HL-60/S4 (cell line): ENCODE results near the gene MROH2A.
"Not testable (repeated sequence)": the region's sequence is repeated elsewhere in the genome, so short reads cannot be mapped to it uniquely, and the experiment has no call there.

Source experiments
- in situ Hi-C: fragments of 300-500 bp; cut with MboI; formaldehyde crosslinking; loops from 2 replicates; pipeline ENCODE4 v1.14.3; 2022; ENCODE audit warnings: low sequenced_read_pairs

The MROH2A gene, protein sequence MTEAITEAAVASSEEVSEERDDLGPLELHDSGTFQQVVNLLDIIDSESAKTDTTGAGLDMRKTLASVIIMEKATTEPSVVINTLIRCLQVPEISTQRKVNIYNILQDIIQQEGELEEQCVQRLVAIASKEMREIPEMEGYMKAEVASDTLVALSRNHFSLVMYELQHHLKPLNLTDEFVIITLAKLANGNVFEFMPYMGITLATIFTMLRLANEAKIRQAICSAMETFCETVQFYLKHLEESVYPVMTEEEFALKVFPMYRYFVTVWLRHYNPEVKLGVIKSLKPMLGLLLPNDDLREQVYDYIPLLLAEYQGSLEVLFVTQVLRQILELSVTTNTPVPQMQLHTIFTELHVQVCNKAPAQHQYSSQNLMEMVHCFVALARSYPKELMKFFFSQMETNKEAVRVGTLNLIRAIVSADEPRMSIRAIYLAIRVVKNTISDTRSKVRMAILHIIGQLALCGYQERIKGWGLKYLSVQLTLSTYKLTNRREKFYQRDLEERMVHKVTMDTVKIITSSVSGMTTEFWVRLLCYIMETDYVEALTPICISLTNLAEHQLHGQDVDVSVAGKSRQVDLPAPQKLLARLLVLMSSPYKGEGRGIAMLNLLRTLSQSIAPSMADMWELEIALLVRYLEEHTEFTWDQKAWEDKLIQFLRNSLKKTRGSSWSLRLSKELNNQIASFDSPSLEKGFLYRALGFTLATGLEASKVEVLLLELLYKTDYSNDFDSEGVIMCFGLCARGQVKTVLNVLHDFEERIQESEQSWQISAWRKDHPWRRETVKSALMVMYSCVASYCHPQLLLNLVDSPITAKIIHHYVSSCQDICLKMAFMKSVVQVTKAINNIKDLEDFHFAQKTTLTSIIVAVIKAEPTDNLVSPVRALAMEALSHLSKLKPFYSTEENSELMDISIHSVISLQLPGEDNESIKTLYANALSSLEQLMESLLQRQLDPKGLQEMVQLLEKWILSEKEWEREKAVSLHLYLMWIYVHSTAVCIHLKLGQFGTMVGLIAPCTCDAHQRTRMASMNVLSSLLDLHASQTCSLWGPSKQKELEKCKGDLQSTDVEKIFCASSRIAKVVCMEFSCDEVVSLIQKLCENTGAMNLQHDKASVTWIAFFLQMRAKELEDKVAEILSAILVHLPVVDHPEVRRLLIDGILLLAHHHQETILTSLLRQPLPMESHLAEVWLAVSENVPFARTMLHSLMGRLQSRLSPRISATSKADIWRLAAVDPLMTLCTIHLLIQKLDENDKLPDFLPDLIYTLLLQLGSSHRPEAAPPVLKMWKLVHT (N-terminal part only)

DNA sequence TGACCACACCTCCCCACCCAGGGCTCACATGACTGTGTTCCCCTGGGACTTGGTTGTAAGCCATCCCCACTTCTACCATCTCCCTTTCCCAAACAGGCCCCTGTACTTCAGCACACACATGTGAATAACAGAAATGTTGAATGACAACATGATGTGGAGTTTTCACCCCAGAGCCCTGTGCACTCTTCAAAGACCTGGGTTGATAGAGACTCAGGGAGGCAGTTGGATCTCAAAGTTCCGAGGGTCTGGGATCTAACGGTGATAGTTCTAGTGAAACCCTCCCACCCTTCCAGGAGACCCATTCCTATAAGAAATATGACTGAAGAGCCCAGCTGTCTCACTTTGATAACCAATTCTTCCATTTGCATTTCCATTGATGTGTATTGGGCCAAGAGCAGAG is at the start of gene MROH2A:
MROH2A (plus strand) TSS at position 301 of the 400 bp plus-strand sequence. CDS start 1,029 bp downstream, outside the sequence.
- in situ Hi-C loops = no loop called here

DNA sequence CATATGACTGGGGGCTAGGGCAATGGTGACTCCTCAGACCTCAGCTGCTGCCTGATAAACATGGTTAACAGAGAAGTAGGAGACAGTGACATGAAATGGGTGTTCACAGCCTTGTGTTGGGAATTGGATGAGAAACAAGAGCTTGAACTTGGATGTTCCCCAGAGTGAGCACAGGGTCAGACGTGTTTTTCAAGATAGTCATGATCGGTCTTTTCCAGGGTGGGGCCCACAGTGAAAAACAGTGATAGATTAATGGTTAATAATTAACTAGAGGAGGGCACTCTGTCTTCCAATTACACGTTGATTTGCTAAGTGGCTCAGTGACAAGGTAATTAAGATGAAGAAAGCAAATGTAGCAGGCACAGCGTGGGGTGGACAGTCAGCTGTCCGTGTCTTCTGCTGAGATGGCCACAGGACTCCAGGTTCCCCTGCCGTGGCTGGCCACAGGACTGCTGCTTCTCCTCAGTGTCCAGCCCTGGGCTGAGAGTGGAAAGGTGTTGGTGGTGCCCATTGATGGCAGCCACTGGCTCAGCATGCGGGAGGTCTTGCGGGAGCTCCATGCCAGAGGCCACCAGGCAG is 49.3 kb upstream of the MROH2A start, which contains the start of gene UGT1A3:
UGT1A3 (plus strand) TSS at position 320 of the 579 bp plus-strand sequence; CDS start at position 405, 85 bp downstream.
- in situ Hi-C loops = no loop called here

DNA sequence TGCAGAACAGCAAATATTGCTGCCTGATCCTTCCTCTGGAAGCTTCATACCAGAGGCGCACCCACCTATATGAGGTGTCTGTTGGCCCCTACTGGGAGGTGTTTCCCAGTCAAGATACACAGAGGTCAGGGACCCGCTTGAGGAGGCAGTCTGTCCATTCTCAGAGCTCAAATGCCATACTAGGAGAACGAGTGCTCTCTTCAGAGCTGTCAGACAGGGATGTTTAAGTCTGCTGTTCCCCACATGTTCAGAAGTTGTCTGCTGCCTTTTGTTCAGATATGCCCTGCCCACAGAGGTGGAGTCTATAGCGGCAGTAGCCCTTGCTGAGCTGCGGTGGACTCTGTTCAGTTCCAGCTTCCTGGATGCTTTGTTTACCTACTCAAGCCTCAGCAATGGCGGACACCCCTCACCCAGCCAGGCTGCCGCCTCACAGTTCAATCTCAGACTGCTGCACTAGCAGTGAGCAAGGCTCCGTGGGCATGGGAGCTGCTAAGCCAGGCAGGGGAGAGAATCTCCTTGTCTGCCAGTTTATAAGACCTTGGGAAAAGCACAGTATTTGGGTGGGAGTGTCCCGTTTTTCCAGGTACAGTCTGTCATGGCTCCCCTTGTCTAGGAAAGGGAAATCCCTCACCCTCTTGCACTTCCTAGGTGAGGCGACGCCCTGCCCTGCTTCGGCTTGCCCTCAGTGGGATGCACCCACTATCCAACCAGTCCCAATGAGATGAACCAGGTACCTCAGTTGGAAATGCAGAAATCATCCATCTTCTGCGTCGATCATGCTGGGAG is 41.1 kb upstream of the MROH2A start:
- in situ Hi-C loops = not testable (repeated sequence)

DNA sequence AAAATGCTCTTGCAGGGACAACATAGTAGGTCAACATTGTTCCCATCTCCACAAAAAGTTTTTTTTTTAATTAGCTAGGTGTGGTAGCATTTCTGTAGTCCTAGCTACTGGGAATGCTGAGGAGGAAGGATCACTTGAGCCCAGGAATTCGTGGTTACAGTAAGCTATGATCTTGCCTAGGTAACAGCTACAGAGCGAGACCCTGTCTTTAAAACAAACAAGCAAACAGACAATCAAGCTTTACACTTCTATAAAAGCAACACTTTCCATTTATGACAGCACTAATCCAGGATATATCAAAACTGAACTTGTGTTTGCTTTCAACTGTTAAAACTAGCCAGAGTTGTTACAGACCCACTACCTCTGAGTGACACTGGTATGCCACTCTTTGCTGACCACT is 37.3 kb upstream of the MROH2A start:
- in situ Hi-C loops = no loop called here

DNA sequence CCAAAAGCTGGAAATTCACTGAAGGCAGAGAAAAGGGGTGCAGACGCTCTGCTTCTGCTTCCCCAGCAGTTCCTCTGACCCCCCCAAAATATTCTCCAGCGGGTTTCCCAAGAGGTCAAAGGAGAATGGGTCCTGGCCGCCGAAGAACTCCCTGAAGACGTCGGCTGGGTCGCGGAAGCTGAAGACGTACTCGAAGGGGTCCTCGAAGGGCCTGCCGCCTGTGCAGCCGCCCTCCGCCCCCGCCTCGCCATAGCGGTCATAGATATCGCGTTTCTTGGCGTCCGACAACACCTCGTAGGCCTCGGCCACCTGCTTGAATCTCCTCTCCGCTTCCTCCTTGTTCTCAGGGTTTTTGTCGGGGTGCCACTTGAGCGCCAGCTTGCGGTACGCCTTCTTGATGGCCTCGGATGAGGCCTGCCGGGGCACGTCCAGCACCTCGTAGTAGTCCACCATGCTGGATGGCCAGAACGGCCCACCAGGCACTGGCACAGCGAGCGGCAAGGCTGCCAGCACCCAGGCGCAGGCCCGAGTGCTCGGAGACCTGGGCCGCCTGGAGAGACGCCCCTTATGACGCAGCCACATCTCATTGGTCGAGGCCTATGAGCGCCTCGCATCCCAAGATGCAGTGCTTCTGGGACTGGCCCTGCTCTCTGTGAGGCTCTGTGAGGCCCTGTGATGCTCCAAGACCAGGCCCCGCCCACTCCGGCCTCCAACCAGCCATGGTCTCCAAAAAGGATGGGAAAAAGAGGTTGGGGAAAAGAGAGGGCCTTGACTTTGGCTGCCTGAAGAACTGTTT is 34.5 kb upstream of the MROH2A start:
- in situ Hi-C loops = no loop called here

DNA sequence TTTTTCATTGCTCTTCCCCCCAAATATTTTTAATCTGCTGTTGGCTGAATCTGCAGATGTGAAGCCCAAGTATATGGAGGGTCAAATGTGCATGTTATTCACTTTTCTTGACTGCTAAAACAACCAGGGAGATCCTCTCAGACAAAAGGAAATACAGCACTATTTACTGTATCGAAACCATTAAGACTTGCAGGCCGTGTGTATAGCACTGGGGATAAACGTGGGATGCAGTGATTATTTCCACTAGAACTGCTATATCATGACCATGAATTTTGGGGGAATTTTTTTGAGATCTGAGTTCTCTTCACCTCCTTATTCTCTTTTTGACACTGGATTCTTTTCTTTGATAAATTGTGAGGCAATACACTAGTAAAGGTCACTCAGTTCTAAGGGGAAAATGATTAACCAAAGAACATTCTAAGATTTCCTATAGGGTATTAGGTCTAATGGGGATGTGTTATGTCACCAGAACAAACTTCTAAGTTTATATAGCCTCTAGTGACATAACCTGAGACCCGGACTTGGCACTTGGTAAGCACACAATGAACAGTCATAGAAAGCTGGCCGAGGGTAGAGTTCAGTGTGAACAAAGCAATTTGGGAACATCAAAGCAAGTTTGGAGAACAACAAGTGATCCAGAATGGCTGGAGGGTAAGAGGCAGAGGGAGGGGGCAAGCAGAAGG is 32.9 kb upstream of the MROH2A start:
- in situ Hi-C loops = no loop called here

DNA sequence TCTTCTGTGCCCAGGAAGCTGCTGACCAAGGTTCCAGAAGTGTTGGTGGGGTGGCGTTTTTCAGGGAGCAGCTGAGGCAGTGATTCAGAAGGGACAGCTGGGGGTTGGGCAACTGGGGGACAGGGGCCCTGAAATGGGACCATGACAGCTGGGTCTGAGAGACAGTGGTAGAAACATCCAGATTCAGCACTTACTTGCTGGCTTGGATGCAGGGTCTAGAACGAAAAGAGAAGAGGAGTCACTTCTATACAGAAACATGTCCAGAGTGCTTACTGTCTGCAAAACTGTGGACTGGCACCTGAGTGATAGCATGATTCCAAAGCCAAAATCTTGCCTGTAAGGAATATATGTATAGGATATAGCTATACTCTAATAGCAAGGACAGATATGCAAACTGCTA is 32.3 kb upstream of the MROH2A start:
- in situ Hi-C loops = not testable (repeated sequence)

DNA sequence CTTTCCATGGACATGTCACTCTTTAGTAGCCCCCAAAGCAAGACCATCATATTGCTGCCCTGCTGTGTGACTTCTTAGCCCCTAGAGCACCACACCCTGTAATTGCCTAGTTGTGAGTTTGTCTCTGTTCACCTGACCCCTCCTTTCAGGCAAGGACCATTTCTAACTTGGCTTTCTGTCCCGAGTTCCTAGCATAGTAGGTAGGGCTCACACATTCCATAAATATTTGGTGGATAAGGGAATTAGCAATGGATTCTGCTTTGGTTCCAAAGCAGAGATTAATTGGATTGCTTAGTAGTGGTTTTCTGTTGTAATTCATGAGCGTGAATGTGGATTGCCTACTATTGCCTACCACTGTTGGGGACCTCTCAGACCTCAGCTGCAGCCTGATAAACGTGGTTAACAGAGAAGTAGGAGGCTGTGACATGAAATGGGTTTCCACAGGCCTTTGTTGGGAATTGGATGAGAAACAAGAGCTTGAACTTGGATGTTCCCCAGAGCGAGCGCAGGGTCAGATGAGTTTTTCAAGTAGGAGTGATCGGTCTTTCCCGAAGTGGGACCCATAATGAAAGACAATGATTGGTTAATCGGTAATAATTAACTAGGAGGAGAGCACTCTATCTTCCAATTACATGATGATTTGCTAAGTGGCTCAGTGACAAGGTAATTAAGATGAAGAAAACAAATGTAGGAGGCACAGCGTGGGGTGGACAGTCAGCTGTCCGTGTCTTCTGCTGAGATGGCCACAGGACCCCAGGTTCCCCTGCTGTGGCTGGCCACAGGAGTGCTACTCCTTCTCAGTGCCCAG is 31.5 kb upstream of the MROH2A start:
- in situ Hi-C loops = no loop called here

DNA sequence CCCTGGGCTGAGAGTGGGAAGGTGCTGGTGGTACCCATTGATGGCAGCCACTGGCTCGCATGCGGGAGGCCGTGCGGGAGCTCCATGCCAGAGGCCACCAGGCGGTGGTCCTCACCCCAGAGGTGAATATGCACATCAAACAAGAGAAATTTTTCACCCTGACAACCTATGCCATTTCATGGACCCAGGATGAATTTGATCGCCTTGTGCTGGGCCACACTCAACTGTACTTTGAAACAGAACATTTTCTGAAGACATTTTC is 30.9 kb upstream of the MROH2A start:
- in situ Hi-C loops = no loop called here

DNA sequence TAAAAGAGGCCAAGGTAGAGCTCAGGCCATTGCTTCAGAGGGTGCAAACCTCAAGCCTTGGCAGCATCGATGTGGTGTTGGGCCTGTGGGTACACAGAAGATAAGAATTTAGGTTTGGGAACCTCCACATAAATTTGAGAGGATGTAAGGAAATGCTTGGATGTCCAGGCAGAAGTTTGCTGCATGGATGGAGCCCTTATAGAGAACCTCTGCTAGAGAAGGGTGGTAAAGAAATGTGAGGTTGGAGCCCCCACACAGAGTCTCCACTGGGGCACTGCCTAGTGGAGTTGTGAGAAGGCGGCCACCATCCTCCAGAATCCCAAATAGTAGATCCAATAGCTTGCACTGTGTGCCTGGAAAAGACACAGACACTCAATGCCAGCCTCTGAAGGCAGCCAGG is 27.4 kb upstream of the MROH2A start:
- in situ Hi-C loops = not testable (repeated sequence)

DNA sequence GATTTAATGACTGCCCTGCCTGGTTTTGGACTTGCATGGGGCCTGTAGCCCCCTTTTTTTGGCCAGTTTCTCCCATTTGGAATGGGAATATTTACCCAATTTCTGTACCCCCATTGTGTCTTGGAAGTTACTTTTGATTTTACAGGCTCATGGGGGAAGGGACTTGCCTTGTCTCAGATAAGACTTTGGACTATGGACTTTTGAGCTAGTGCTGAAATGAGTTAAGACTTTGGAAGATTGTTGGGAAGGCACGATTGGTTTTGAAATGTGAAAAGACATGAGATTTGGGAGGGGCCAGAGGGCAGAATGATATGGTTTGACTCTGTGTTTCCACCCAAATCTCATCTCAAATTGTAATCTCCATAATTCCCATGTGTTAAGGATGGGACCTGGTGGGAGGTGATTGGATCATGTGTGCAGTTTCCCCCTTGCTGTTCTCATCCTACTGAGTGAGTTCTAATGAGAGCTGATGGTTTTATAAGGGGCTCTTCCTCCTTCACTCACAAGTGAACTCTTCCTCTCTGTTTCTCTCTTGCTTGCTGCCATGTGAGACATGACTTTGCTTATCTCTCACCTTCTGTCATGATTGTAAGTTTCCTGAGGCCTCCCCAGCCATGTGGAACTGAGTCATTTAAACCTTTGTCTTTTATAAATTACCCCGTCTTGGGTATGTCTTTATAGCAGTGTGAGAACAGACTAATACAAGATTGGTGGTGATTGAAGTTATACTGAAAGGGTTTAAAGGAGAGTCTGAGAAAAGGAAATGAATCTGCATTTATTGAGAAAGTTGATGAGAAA is 26.7 kb upstream of the MROH2A start:
- in situ Hi-C loops = not testable (repeated sequence)

DNA sequence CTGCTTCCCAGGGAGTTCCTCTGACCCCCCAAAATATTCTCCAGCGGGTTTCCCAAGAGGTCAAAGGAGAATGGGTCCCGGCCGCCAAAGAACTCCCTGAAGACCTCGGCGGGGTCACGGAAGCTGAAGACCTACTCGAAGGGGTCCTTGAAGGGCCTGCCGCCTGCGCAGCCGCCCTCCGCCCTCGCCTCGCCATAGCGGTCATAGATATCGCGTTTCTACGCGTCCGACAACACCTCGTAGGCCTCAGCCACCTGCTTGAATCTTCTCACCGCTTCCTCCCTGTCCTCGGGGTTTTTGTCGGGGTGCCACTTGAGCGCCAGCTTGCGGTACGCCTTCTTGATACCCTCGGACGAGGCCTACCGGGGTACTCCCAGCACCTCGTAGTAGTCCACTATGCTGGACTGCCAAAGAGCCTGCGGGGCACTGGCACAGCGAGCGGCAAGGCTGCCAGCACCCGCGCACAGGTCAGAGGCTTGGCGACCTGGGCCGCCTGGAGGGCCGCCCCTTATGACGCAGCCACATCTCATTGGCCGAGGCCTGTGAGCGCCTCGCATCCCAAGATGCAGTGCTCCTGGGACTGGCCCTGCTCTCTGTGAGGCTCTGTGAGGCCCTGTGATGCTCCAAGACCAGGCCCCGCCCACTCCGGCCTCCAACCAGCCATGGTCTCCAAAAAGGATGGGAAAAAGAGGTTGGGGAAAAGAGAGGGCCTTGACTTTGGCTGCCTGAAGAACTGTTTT is 23.1 kb upstream of the MROH2A start:
- in situ Hi-C loops = no loop called here

DNA sequence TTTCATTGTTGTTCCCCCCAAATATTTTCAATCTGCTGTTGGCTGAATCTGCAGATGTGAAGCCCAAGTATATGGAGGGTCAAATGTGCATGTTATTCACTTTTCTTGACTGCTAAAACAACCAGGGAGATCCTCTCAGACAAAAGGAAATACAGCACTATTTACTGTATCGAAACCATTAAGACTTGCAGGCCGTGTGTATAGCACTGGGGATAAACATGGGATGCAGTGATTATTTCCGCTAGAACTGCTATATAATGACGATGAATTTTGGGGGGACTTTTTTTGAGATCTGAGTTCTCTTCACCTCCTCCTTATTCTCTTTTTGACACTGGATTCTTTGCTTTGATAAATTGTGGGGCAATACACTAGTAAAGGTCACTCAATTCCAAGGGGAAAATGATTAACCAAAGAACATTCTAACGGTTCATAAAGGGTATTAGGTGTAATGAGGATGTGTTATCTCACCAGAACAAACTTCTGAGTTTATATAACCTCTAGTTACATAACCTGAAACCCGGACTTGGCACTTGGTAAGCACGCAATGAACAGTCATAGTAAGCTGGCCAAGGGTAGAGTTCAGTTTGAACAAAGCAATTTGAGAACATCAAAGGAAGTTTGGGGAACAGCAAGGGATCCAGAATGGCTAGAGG is 21.6 kb upstream of the MROH2A start:
- in situ Hi-C loops = no loop called here

DNA sequence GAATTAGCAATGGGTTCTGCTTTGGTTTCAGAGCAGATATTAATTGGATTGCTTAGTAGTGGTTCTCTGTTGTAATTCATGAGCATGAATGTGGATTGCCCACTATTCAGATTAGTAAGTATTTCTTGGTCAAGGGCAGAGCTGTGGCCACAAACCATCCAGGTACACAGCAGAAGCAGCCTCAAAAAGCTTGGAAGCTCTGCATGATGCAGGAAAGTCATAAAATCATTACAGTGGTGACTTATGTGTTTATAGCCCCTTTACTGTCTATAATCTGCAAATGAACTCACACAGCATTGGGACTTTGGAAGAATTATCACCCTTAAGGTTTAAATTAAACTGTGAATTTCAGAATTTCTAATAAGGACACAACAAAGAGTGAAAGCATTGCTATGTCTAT is 20.0 kb upstream of the MROH2A start:
- in situ Hi-C loops = no loop called here

DNA sequence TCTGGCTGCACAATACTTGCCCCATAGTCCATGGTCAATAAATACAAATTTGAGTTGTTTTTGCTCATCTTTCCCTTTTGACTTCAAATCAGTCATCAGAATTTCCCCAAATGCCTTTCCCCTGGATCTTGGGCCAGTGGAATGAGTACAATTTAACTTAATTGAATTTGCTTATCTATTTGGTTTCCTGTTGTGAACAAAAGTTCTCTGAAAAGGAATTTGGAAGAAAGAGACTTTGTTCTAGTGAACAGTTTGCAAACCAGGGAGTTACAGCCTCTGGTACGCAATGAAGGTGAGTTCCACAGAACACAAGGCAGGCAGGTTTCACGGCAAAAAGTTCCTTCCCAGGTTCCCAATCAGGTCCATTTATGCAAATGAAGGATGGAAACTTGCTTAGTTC is 19.3 kb upstream of the MROH2A start:
- in situ Hi-C loops = no loop called here

DNA sequence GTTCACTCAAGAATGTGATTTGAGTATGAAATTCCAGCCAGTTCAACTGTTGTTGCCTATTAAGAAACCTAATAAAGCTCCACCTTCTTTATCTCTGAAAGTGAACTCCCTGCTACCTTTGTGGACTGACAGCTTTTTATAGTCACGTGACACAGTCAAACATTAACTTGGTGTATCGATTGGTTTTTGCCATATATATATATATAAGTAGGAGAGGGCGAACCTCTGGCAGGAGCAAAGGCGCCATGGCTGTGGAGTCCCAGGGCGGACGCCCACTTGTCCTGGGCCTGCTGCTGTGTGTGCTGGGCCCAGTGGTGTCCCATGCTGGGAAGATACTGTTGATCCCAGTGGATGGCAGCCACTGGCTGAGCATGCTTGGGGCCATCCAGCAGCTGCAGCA is 18.1 kb upstream of the MROH2A start, which contains the start of gene UGT1A1:
UGT1A1 (plus strand) TSS at position 228 of the 400 bp plus-strand sequence; CDS start at position 246, 18 bp downstream.
- in situ Hi-C loops = no loop called here
